HG03039 (cell line): Measurements from ENCODE around the gene MEN1.

ENCODE experiments used
- ATAC-seq: cut with Tn5 transposase; IDR thresholded peaks from one replicate; pipeline ENCODE4 v1.9.1; 2021; ENCODE audit warnings: mild to moderate bottlenecking, moderate library complexity; ENCODE audit not compliant: unreplicated experiment

MEN1 gene

DNA sequence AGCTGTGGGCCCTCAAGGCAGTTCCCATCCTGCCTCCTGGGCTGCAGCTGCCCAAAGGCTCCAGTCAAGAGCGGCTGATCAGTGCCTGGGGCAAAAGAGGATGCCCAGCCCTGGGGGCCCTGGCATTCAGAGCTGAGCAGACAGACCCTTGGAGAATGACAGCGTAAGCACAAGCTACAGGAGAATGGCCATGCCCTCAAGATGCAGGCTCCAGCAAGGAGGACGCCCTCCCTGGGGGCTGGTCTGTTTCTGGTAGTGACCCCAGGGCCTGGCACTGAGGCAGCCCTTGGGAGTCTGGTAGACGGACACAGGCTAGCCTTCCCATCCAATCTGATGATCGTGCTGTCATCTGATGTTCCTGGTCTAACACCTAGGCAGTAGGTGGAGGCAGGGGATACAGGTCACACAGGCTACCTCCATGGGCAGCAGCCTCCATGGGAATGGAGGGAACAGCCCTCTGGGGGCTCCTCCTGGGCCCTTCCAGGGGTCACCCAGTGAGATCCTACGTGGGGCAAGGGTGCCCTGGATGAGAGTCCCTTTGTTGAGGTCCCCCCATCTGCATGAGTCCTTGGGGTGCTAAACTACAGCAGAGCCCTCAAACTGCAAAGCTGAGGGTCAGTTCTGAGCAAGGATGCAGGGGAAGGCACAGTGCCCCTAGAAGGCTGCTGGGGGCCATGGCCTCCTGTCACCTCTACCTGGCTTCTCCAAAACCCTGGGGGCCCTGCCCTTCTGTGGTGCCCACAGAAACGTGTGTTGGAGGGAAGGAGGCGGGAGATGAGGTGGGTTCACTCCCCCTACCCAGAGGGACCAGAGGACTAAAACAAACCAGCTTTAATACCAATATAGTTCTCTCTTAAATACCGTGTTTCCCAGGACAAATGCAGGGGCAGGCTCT, 21.8 kb downstream of the MEN1 start:
- no peak for ATAC-seq

DNA sequence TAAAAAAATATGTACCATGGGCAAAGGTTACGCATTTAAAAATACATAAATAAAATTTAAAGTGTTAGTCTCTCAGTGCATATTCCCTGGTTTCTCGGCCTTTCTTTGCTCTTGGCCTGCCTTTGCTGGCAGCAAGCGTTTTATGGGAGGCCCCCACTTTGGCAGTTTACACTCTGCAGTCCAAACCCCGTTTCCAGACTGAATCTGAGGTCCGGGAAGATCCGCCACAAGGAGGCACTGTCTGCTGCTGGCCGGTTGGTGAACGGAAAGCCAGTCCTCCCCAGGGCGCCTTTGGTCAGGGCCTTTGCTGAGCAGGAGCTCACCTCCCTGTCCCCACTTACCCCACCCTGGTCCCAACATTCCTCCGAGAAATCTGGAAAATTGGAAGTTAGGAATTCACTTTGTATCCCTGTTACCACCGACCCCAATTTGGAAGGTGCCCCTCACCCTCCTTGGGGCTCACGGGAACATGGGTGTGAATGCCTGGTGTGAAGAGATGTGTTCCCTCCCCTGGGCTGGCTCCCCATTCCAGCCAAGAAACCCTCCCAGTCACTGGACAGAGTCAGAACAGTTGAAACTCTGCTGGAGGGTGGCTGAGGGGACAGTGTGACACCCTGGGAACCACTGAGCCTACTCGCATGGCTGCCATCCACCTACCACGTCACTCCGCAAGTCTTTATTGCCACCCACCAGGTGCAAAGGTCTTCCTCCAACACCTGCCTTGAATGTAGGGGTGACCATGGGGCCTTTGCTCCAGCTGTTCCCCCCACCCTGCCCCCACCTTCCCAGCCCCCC, 22.6 kb downstream of the MEN1 start:
- ATAC-seq, result no peak

DNA sequence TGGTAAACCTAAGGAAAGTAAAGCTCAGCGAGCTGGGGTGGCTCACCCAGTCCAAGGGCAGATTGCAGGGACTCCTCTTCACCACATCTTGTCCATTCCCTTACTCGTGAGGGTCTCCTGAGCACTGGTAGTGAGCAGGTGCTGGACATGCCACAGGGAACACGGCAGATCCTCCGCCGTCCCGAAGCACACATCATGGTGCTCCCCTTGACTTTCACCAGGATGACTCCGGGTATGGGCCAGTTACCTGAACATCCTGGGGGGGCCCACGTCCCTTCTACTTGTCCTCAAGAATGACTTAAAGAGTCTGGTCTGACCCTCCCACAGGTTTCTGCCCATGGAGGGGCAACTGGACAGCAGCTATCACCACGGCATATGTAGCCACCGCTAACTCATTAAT, 24.0 kb downstream of the MEN1 start:
- no peak for ATAC-seq

DNA sequence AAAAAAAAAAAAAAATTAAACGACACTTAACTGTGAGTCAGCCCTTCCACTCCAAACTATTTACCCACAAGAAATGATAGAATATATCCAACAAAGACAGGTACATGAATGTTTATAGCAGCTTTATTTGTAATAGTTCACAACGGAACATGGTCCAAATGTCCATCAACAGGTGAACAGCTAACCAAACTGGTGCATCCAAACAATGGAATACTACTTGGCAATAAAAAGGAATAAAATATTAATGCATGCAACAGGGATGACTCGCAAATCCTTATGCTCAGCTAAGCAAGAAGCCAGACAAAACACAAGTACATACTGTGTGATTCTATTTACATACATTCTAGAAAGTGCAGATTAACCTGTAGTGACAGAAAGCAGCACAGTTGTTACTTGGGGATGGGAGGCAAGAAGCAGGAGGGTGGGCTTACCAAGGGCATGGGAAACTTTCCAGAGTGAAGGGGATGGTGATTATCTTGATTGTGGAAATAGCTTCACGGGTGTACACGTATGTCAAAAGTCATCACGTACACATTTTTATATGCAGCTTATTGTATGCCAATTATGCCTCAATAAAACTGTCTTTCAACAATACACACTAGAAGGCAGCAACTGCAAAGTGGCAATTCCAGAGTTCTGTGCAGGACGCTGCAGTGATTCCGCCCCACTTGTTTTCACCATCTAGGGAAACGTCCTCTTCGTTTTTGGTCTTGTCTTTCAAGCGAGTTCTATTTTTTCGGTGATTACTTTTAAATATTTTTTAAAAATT, 25.4 kb downstream of the MEN1 start:
- ATAC-seq, result no peak

DNA sequence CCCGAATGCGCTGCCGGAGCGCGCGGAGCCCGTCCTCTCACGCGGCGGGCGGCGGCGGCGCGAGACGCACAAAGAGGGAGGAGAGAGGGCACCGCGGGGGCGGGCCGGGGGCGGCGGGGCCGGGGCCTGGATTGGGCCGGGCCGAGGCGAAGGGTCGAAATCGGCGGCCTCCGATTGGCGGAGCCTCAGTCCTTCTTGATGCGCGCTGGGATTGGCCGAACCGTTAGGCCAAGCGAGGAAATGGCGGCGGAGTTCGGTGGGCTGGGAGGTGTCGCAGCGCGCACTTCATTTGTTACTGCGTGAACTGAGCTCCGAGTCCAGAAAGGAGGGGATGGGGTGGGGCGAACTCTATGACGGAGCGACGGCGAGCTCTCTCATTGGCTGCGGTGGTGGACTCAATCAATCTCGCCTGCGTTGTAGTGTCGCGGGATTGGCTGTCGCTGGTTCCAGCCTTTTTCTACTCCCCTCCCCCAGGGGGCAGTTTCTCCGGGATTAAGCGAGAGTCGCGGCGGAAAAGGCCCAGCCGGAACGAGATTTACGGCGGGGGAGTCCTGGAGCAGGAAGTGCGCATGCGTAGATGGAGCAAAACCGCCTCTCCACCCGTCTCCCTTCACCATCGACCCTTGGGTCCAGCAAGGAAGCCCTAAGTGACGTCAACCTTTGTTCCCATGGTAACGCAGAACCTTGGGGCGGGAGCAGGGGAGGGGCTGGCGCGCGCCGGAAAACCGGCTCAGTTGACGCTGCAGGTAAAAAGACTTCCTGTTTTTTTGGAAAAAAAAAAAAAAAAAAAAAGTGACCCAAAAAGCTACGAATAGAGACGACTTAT, 31.7 kb downstream of the MEN1 start, which contains the start of gene SF1:
SF1 (minus strand) TSS at position 70 of the 826 bp plus-strand sequence. CDS start 150 bp downstream, outside the sequence.
- peak; percentile 77 for ATAC-seq

DNA sequence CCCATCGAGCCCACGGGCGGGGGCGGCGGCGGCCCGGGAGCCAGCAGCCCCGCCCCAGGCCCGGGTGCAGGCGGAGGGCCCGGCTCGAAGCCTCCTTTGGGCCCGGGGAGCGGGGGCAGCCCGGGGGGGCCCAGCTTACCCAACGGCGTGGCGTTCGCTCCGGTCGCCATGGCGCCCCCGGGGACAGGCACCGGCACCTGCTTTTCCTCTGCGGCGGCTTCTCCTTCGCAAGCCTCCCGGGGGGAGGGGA, 32.2 kb downstream of the MEN1 start:
- peak; percentile 16 for ATAC-seq

DNA sequence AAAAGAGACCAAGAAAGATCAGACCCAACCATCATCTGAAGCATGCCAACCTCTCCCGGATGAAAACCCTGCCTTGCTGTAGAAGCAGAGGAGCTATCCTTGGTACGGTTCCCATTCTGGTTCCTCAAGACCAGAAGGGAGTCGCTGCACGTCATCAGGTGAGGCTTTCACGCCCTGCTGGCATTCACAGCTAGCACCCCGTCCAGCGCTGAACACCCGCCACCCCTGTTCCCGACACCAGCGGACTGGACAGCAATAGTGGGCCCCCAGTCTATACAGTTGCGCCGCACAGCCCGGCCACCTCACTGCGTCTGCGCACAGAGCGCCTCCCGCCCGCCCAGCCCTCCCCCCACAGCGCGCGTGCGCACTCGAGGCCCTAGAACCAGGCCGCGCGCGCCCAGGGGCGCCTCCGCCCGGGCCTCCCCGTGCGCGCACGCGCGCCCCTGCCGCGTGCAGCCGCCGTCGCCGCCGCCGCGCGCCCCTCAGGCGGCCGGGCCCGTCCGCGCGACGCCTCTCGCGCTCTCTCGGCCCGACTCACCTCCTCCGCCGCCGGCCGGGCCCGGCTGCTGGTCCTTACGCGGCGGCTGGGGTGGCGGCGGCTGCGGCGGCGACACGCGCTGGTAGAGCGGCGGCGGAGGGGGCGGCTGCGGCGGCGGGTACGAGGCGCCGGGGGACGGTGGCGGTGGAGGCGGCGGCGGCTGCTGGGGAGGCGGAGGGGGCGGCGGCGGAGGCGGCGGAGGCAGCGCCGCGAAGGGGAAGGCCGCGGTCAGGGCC, 32.7 kb downstream of the MEN1 start:
- ATAC-seq, result peak; percentile 20

DNA sequence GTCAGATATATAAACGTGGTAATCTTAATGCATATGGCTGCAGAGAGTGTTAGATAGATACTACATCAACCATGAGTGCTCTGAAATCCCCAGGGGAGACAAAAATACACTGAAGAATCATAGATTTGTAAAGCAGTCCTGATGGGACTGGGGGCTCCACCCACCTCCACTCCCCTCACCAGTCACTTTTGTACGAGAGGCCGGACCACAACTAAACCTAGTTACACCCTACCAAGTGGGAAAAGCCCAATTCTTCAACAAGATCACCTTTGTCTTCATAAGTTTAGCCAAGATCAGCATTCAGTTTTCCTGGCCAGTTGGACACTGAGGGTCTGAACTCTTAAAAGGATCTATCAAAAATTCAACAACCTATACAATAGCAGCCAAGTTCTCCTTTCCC, 33.5 kb downstream of the MEN1 start:
- no peak for ATAC-seq

DNA sequence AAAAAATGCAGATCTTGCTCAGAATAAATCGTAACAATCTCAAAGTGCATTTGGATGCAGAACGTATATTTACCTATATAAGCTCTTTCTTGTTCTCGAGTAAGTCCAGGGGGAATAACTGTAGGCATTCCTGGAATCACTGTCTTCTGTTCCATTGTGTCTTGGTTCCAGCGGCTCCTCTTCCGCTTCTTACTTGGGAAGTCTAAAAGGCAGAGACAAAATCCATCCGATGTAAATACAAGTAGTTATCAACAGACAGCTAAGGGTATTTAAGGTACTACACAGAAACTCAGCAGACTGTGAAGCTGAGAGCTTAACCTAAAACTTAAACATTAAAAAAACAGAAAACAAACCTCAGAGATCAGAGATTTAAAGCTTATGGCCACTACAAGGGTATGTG, 33.9 kb downstream of the MEN1 start:
- no peak for ATAC-seq

DNA sequence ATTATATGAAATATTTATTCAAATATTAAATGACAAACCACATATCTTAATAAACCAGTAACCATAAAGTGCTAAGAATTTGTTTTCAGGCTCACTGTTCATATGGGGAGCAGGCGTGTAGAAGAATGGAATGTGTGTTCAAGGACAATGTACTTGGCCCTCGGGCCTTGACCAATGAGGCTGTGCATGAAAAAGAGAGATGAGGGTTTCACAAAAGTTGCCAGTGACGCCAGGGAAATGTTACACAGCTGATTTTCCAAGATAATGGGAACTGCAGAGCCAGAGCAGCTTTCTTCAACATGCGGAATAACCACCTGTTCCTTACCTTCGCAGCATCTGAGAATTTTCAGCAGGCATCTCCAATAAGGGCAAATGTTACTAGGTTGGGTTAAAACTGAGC, 36.2 kb downstream of the MEN1 start:
- no peak for ATAC-seq

DNA sequence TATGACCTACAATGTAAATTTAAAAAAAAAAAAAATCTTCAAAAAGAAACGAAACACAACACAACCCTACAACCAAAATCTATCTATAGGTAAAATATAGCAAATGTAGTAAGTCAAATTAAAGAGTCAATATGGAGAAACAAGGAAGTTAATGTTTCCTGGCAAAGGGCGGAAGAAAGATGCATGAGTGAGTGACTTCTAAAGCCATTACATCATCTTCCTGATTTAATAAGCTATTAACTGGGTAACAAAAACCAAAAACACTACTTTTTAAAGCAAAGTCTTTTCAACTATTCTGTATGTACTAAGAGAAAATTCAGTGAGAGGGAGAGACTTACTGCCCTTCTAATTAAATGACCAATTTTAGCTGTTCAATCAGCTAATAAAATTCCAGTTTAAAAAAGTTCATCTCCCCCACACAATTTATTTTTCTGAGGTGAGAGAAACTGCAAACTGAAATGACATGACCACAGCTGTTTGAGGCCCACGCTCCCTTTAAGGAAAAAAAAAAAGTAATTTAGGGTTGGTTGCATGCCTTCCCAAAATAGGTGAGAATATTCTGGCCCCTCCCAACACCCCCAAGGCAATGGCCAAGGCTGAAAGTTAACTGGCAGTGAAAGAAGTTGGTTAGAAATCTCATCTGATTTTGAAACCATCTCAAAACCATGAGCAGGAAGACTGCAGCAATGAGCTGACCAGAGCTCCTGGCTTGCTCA, 37.9 kb downstream of the MEN1 start:
- no peak for ATAC-seq

DNA sequence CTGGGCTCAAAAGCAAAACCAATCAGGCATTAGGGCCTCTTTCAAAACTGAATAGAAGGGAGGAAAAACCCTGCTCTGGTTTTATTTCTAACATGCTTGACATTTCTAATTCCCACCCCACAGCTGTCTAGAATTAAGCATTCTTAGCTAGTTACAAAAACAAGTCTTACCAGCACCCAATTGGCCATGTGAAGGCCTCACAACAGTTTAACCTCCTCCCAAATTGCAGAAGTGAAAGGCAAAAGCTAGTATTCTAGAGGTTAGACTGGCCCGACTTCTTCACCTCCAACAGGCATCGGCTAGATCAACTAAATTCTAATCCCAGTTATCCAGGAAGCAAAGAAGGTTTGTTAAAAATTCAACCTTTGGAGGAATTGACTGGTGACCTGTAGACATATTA, 38.5 kb downstream of the MEN1 start:
- ATAC-seq, result no peak

DNA sequence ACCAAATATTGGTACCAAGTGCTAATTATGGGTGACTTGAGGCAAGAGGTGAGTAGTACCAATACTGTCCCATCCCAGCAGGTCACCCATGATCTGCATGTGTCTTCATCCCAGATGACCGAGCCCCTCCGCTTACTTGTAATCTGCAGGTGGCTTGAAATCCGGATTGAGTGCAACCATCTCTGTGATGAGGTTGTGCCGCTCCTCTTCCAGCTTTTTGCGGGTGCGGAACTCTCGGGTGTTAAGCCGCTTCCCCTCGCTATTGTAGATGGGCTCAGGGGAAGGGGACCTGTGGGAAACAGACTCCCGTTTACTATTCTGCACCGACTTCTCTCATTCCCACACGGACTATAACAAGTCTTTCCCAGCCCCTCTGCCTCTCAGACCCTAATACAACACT, 40.2 kb downstream of the MEN1 start:
- no peak for ATAC-seq

DNA sequence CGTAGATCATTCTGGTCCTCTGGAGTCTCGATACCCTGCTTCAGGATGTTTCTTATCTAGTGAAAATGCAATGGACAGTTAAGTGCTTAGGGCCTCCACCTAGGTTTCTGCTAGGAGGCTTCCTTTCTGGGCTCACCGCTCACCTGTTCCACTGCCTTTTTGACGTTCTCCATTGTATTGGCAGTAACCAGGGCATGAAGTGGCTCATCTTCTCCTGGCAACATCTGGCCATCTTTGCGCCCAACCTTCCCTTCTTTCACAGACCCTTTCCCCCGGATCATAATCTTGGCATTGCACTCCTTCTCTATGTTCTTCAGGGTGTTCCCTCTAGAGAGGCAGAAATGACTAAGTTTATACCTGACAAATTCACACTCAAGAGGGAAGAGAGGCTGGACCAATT, 41.1 kb downstream of the MEN1 start:
- no peak for ATAC-seq

DNA sequence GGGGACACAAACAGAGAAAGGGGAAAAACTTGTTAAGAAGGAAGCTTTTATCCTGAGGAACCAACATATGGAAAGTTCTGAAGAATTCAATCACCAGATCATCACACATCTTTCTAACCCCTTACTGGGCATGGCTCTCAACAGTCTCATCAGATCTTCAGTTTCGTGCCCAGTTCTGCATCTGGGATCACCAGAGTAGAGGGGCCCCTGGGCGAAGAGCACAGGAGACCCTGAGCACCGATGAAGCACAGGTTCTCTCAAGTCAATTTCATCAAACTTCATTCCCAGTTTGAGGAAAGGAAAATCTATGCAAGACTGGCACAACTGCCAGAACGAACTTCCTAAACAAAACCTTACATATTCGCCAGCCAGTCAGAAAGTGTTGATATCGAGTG, 42.1 kb downstream of the MEN1 start:
- no peak for ATAC-seq

DNA sequence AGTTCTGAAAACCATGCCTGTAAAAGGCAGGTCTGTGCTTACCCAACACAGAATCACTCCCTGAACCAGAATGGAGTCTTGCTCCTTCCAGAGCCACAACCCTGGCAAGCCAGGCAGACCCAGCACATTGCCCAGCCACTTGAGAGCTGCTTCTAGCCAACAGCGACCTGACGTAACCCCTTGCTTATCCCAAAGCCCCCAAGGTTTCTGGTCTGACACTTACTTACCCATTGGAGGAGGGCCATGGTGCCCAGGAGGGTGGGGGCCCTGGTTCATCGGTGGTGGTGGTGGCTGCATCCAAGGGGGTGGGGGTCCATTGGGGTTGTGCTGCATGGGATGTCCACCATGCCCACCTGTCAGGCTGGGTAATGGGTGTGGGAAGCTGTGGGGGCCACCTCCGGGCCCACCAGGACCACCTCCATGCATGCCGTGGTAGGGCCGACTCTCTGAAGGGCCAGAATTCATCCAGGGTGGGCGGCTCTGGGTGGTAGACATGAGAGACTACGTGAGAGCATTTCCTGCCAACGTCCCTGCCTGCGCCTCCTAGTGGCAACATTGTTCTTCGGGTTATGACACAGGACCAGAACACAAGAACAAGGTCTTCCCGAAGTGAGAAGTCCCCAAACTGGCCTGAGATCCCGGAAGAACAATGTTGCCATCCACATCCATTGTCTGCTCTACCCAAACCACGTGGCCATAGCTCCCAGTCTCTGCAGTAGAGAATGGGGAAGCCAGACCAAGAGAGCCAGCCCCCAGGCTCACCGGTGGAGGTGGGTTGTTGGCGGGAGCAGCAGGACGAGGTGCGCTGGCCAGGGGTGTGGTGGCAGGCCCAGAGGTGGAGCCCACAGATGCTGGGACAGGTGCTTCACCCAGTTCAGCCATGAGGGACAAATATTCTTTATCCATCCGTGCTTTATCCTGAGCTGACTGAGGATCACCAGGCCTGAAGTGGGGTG, 42.7 kb downstream of the MEN1 start:
- ATAC-seq, result no peak

DNA sequence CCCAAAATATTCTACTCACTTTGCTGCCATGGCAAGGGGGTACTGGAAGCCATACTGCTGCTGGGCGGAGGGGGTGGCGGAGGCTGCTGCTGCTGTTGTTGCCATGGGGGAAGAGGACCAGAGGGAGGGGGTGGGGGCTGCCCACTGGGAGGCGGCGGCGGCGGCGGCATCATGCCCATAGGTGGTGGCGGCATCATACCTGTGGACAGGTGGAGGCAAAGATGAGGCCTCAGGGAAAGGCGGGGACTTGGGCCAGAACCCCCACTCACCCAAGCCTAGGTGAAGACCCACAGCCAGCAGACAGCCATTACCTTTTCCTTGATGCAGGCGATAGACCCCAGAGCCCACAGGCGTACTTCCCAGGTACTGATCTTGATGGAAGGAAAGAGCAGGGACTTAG, 43.5 kb downstream of the MEN1 start:
- ATAC-seq, result no peak
